MM.1S (cell line): ENCODE results near the gene COIL.

ENCODE experiments used
- DNase-seq: peaks from one replicate; pipeline ENCODE4 v3.0.0-alpha.2; 2015
- H2AFZ ChIP-seq: fragments of 300-600 bp; sonication (generic); 2 replicates; pipeline ENCODE4 v1.6.0; 2016; ENCODE audit warnings: antibody characterized with exemption, low read length
- H3F3A ChIP-seq: fragments of 300-600 bp; sonication (generic); 2 replicates; pipeline ENCODE4 v1.6.1; 2016; ENCODE audit warnings: mild to moderate bottlenecking, antibody characterized with exemption, low read length, moderate library complexity, mixed read lengths; ENCODE audit not compliant: insufficient read depth
- H3K27ac ChIP-seq: fragments of 300-600 bp; sonication (generic); 2 replicates; pipeline ENCODE4 v1.5.1; 2016; ENCODE audit warnings: mild to moderate bottlenecking, low read length
- H3K27me3 ChIP-seq: fragments of 300-600 bp; sonication (generic); replicated peaks from 2 replicates; pipeline ENCODE4 v1.6.0; 2016; ENCODE audit warnings: low read length; ENCODE audit not compliant: insufficient read depth
- H3K36me3 ChIP-seq: fragments of 300-600 bp; sonication (generic); replicated peaks from 2 replicates; pipeline ENCODE4 v1.6.1; 2016; ENCODE audit warnings: mild to moderate bottlenecking, low read length, mixed read lengths; ENCODE audit not compliant: insufficient read depth
- H3K4me1 ChIP-seq: fragments of 300-600 bp; sonication (generic); 2 replicates; pipeline ENCODE4 v1.6.1; 2016; ENCODE audit warnings: low read length, mixed read lengths
- H3K4me2 ChIP-seq: fragments of 300-600 bp; sonication (generic); 2 replicates; pipeline ENCODE4 v1.6.0; 2016; ENCODE audit warnings: low read depth, low read length
- H3K4me3 ChIP-seq: fragments of 300-600 bp; sonication (generic); 2 replicates; pipeline ENCODE4 v1.5.1; 2016; ENCODE audit warnings: low read length, mixed read lengths
- H3K79me2 ChIP-seq: fragments of 300-600 bp; sonication (generic); 2 replicates; pipeline ENCODE4 v1.6.1; 2016; ENCODE audit warnings: mixed run types, low read length, mixed read lengths
- H3K9ac ChIP-seq: fragments of 300-600 bp; sonication (generic); 2 replicates; pipeline ENCODE4 v1.6.1; 2016; ENCODE audit warnings: low read length, mixed read lengths
- H3K9me2 ChIP-seq: fragments of 300-600 bp; sonication (generic); replicated peaks from 2 replicates; pipeline ENCODE4 v1.6.1; 2016; ENCODE audit warnings: mild to moderate bottlenecking, low read length, mixed read lengths; ENCODE audit not compliant: insufficient read depth
- H3K9me3 ChIP-seq: fragments of 300-600 bp; sonication (generic); replicated peaks from 2 replicates; pipeline ENCODE4 v1.6.1; 2016; ENCODE audit warnings: mild to moderate bottlenecking, low read length, mixed read lengths; ENCODE audit not compliant: insufficient read depth
- H4K20me1 ChIP-seq: fragments of 300-600 bp; sonication (generic); 2 replicates; pipeline ENCODE4 v1.6.1; 2016; ENCODE audit warnings: mild to moderate bottlenecking, low read length, moderate library complexity, mixed read lengths; ENCODE audit not compliant: insufficient read depth
- EZH2 ChIP-seq: fragments of 300-600 bp; sonication (generic); optimal IDR thresholded peaks from 2 replicates; pipeline ENCODE3; 2017; ENCODE audit warnings: low read depth, mild to moderate bottlenecking, antibody characterized with exemption, low read length, mixed read lengths
- EZH2phosphoT487 ChIP-seq: fragments of 300-600 bp; sonication (generic); IDR thresholded peaks from 2 replicates; pipeline ENCODE4 v1.6.1; 2018; ENCODE audit warnings: antibody characterized with exemption, low read length
- TF ChIP-seq, protein P1 (sequence below): fragments of 300-600 bp; sonication (generic); IDR thresholded peaks from 2 replicates; pipeline ENCODE4 v1.5.1; 2016; ENCODE audit warnings: antibody characterized with exemption, low read length, mixed read lengths

COIL gene

DNA sequence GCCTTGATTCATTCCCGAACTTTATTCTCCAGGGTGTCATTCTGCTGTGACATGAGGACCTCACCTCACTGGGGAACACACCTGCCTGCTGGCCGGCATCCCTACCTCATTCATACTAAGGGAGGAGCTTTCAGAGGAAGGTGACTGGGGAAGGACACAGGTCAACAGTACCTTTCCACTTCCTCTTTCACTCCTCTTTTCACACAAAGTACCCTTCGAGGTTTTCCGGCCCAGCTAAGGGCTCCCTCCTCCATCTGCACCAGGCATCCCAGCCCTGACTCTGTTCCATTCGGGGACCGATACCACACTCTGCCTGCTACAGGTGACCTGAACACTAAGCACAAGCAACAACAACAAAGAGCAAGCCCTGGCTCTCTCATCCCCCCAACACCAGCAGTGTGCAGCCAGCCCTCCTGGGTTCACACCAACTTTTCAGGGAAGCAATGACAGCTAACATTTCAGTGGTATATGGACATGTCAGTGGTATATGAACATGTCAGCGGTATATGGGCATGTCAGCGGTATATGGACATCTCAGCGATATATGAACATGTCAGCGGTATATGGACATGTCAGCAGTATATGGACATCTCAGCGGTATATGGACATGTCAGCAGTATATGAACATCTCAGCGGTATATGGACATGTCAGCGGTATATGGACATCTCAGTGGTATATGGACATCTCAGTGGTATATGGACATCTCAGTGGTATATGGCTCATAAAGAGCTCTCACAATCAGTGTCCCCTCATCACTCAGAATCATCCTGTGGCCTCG, 63.0 kb downstream of the COIL start:
- peaks cover 96% of the 10 kb centered on the region for H3K79me2 ChIP-seq
- H3K27ac ChIP-seq, result peak overlapping the region; percentile 41; the same call in 1 of the 2 replicates
- H3K9me2 ChIP-seq, result no peaks in the 10 kb centered on the region
- peaks cover 50% of the 10 kb centered on the region for H3K36me3 ChIP-seq
- DNase-seq, result peak; percentile 27
- no peak for TF ChIP-seq EZH2phosphoT487
- TF ChIP-seq EZH2, result no peak
- TF ChIP-seq, protein P1, sequence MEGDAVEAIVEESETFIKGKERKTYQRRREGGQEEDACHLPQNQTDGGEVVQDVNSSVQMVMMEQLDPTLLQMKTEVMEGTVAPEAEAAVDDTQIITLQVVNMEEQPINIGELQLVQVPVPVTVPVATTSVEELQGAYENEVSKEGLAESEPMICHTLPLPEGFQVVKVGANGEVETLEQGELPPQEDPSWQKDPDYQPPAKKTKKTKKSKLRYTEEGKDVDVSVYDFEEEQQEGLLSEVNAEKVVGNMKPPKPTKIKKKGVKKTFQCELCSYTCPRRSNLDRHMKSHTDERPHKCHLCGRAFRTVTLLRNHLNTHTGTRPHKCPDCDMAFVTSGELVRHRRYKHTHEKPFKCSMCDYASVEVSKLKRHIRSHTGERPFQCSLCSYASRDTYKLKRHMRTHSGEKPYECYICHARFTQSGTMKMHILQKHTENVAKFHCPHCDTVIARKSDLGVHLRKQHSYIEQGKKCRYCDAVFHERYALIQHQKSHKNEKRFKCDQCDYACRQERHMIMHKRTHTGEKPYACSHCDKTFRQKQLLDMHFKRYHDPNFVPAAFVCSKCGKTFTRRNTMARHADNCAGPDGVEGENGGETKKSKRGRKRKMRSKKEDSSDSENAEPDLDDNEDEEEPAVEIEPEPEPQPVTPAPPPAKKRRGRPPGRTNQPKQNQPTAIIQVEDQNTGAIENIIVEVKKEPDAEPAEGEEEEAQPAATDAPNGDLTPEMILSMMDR, result no peak
- no peak overlapping the region for H3K9ac ChIP-seq
- no peak overlapping the region for H2AFZ ChIP-seq
- H3F3A ChIP-seq, result no peaks in the 10 kb centered on the region
- H3K9me3 ChIP-seq, result no peaks in the 10 kb centered on the region
- H3K4me2 ChIP-seq, result peak overlapping the region; percentile 23; the same call in 1 of the 2 replicates
- H3K4me1 ChIP-seq, result peaks cover 39% of the 10 kb centered on the region
- no peaks in the 10 kb centered on the region for H3K27me3 ChIP-seq
- H4K20me1 ChIP-seq, result no peaks in the 10 kb centered on the region
- no peak overlapping the region for H3K4me3 ChIP-seq

DNA sequence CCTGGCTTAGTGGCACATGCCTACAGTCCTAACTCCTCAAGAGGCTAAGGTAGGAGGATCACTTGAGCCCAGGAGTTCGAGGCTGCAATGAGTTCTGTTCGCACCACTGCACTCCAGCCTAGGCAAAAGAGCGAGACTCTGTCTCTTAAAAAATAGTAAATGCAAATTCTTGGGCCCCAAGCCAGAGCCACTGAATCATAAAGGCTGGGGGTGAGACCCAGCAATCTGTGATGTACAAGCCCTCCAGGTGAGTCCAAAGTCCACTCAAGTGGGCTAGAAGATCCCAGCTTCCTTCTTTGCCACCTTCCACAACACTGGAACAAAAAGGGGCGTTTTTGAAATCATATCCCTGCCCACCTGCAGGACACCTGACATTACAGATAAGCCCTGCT, 63.9 kb downstream of the COIL start:
- Histone ChIP-seq H3K9ac (no peak overlapping the region), H3K27me3 (no peaks in the 10 kb centered on the region), H4K20me1 (no peaks in the 10 kb centered on the region), H3K9me2 (no peaks in the 10 kb centered on the region), H3K79me2 (peaks cover 94% of the 10 kb centered on the region), H3K4me1 (peaks cover 39% of the 10 kb centered on the region), H3K9me3 (no peaks in the 10 kb centered on the region), H3K4me2 (no peak overlapping the region), H2AFZ (no peak overlapping the region), H3K27ac (peak overlapping the region; percentile 41; the same call in 1 of the 2 replicates), H3K4me3 (no peak overlapping the region), H3K36me3 (peaks cover 50% of the 10 kb centered on the region), H3F3A (no peaks in the 10 kb centered on the region)
- no peak for TF ChIP-seq EZH2
- TF ChIP-seq, protein P1, result no peak
- no peak for TF ChIP-seq EZH2phosphoT487
- DNase-seq, result no peak

DNA sequence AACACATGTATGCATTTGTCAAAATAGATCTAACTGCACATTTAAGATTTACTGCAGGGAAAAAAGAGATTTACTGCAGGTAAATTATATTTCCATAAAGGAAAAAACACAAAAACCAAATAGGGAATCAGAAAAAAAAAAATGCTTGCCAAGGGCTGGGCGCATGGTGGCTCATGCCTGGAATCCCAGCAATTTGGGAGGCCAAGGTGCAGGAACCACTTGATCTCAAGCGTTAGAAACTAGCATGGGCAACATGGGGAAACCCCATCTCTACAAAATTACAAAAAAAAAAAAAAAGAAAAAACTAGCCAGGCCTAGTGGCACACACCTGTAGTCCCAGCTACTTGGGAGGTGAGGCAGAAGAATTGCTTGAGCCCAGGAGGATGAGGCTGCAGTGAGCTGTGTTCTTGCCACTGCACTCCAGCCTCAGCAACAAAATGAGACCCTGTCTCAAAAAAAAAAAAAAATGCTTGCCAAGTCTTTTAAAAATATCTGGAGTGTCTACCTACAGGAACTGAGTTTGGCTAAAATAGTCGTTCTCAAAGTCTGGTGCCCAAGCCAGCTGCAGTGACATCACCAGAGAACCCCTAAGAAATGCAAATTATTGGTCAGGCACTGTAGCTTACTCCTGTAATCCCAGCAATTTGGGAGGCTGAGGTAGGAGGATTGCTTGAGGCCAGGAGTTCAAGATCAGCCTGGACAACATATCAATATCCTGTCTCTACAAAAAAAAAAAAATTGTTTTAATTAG, 64.5 kb downstream of the COIL start:
- H3K9me2 ChIP-seq, result no peaks in the 10 kb centered on the region
- H3K4me2 ChIP-seq, result no peak overlapping the region
- no peak for DNase-seq
- H3K27me3 ChIP-seq, result no peaks in the 10 kb centered on the region
- H4K20me1 ChIP-seq, result no peaks in the 10 kb centered on the region
- no peak overlapping the region for H3K9ac ChIP-seq
- H3K9me3 ChIP-seq, result no peaks in the 10 kb centered on the region
- H3K79me2 ChIP-seq, result peaks cover 94% of the 10 kb centered on the region
- no peak overlapping the region for H3K4me3 ChIP-seq
- TF ChIP-seq EZH2phosphoT487 (no peak), EZH2 (no peak)
- TF ChIP-seq, protein P1, result no peak
- peaks cover 49% of the 10 kb centered on the region for H3K36me3 ChIP-seq
- H3K27ac ChIP-seq, result peak overlapping the region; percentile 41; the same call in 1 of the 2 replicates
- peaks cover 39% of the 10 kb centered on the region for H3K4me1 ChIP-seq
- no peaks in the 10 kb centered on the region for H3F3A ChIP-seq
- no peak overlapping the region for H2AFZ ChIP-seq
